NCI-H748 (cell line): ENCODE data around the gene DICER1.
"Not testable (repeated sequence)": the region's sequence is repeated elsewhere in the genome, so short reads cannot be mapped to it uniquely, and the experiment has no call there.

ENCODE experiments used
- DNase-seq: peaks from one replicate; lab custom pipeline; 2025; ENCODE audit not compliant: unreplicated experiment; lab: John Stamatoyannopoulos, UW

Gene DICER1

GRCh38 chr14:95150910-95151309 is 6.4 kb downstream of the DICER1 start:
- DNase-seq = no peak

- no peak for DNase-seq
Measured at GRCh38 chr14:95149441-95149840, 7.9 kb downstream of the DICER1 start.

DNA sequence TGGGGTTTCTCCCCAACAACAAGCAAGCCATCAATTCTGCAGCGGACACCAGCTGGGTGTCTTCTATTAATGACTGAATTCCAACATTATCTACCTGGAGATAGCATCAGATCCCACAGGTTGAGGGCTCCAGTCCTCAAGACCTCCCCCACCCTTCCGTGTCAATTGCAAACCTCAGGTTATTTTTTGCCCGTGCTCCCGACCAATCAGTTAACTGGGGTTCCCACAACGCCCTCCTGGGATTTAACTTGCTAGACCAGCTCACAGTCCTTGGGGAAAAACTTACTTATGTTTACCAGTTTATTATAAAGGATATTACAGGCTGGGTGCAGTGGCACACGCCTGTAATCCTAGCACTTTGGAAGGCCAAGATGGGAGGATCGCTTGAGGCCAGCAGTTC is 9.7 kb downstream of the DICER1 start:
- no peak for DNase-seq

DNA sequence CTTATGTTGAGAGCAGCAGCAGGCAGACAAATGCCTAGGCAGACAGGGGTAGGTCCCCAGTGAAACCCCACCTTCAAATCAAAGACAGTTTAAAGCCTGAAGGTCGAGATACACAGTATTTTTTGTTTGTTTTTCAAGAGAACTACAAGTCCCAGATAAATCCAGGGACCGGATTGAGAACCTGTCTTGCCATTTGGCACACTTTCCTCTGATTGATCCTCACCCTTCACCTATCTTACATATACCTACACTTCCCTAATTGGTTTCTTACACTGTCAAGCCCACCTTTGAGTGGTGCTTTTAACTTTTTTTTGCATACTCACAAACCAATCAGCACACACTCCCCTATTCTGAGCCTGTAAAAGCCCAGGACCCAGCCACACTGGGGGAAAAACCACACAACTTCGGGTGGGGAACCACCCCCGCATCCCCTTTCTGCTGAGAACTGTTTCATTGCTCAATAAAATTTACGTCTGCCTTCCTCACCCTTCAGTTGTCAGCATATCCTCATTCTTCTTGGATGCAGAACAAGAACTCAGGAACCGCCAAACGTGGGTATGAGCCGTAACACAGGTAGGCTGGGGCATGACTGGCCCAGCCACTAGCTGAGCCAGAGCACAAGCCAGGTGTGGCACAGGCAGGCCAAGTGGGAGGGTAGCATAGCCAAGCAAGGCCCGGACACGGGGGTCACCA is 11.1 kb downstream of the DICER1 start:
- DNase-seq = no peak

DNA sequence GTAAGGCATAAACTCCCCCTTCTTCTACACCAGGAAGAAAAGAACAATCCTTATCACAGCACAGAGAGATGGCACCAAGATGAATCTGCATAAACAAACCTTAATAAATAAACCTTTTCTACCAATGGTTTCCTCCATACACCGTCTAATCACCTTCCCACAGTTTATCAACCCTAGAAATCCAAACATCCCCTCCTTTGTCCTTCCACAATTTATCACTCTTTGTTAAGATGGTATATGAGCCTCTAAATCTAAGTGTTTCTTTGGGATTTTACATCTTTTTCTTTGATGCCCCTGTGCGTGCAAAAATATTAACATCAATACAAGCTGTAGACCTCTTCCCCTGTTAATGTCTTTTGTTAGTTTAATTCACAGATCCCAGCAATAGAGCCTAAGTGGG is 12.5 kb downstream of the DICER1 start:
- no peak for DNase-seq

DNA sequence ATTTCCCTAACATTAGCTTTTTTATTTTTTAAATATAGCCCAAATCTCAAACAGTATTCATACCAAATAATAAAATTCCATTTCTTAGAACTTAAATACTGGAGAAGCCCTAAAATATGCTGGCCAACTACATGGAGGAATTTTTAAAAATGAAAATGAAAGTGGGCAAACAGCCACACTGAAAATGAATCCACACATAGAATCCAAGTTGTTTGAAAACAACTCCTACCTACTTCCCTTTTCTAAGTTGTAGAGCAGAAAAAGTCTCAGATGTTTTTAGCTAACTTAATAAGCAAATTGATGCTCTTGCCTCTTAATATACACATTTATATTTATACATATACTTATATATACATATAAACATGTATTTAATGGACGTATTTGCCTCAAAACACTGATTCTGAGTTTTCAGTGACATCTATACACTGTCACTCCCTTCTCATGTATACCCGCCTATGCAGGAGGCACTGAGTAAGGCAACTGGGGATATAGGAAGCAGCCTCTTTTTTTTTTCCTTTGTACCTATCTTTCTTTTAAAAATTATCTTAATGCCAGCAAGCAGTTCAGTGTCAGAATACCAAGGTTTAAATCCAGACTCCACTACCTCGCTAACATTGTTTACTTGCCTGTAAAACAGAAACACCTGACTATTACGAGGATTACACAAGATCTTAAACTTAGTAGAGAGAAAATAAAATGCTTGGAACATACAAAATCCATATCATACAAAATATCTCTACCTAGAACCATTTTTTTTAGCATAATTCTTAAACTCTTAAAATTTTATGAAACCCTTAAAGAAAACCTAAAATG is 13.3 kb downstream of the DICER1 start:
- DNase-seq = no peak

DNA sequence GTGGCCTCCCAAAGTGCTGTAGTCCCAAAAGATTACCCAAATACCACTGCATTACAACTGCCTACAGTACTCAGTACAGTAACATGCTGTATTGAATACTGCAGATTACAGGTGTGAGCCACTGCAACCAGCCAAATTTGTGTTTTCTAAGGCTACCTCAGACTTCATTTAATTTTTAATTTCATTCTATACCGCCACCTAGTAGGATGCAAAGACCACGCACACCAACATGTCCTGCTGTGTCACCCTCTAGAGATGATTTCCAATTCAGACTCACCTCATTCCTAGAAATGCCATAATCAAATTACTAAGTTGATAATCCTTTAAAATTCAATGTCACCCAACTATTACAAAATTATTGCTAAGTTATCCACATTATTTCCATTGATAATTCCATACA is 15.1 kb downstream of the DICER1 start:
- DNase-seq = no peak

GRCh38 chr14:95141684-95142083 is 15.6 kb downstream of the DICER1 start:
- no peak for DNase-seq

GRCh38 chr14:95140060-95140858 is 17.1 kb downstream of the DICER1 start:
- no peak for DNase-seq

DNA sequence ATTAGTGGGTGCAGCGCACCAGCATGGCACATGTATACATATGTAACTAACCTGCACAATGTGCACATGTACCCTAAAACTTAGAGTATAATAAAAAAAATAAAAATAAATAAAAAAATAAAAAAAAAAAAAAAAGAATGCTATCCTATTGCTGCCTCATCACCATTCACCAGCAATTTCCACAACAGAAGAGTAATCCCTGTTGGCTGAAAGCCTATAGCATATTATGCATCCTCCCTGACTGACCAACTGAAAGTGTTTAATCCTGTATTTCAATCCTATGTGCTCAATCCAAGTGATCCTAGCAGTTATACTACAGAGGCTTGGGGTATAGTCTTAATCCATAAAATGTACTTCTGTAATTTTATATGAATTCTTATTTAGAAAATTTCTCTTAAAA is 18.5 kb downstream of the DICER1 start:
- DNase-seq = no peak

GRCh38 chr14:95138455-95138854 is 18.9 kb downstream of the DICER1 start:
- DNase-seq = not testable (repeated sequence)

GRCh38 chr14:95137804-95138167 is 19.5 kb downstream of the DICER1 start:
- no peak for DNase-seq

DNA sequence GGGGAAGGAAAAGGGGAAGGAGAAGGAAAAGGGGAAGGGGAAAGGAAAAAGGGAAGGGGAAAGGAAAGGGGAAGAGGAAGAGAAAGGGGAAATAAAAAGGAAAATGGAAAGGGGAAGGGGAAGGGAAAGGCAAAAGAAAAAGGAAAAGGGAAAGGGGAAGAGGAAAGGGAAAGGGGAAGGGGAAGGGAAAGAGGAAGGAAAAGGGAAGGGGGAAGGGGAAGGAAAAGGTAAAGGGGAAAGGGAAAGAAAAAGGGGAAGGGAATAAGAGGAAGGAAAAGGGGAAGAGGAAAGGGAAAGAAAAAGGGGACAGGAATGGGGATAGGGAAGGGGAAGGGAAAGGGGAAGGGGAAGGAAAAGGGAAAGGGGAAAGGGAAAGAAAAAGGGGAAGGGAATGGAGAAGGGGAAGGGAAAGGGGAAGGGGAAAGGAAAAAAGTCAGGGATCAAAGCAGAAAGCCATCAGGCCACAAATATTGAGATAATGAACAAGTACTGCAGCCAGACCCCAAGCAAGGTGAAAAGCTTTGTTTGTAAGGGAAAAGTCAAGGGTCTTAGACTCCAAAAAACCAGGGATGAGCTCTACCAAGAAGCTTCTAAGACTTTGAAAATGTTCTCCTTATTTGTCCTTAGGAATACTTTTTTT is 20.0 kb downstream of the DICER1 start:
- DNase-seq = no peak

DNA sequence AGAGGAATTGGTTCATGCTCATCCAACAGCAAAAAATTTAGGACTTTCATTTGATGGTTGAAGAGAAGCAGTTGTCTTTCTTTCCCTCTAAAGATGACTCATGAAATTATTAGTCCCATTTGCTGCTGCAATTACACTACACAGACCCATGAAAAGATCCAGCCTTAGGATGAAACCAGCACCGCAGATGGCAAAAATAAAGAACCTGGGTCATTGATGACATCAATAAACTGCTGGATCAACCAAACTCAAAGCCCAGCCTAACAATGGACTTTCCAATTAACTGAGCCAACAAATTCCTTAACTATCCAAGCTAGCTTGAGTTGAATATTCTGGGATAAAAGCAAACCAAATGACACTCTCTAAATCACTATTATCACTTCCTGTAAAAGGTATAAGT is 20.7 kb downstream of the DICER1 start:
- DNase-seq = no peak

DNA sequence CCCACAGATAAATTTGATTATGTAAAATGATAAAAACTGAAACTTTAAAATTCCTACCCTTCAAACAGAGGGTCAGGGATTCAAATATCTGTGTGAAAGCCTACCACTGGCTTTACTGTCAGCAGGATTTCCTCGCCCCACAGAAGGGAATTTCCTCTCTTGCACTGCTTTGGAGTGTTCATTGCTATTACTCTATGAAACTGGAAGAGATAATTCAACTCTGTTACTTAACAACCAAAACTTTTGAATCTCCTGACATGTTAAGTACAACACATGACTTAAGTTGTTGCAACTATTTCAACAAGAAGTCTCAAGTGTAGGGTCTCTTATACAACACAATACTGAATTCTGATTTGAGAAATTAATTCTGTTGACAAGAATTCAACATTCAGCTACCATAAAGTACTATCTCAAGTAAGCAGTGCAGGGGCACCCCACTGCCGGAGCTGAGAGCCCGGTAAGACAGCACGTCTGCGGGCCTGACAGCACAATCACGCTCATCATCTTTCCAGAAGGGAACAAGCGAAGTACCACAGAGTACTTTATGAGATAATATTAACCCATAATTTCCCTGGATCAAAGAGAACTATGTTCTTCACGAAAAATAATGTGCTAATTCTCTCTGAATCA is 22.9 kb downstream of the DICER1 start:
- no peak for DNase-seq

GRCh38 chr14:95133282-95133681 is 24.0 kb downstream of the DICER1 start:
- no peak for DNase-seq

DNA sequence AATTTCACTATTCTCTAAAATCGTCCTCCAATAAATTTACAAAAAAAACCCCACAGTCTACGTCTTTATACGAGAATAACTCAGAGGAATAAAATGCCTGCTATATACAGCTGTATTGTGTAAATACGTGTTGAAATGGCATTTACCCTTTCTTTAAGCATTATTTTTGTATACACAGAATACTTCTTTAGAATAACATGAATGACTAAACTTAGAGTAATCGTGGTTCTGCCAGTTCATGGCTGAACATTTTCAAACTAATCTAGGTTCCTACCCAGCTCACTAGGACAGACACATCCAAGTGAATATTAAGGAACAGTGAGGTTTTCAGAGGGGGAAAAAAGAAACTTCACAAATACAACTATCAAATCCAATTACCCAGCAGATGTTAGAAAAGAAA is 24.6 kb downstream of the DICER1 start:
- no peak for DNase-seq

DNA sequence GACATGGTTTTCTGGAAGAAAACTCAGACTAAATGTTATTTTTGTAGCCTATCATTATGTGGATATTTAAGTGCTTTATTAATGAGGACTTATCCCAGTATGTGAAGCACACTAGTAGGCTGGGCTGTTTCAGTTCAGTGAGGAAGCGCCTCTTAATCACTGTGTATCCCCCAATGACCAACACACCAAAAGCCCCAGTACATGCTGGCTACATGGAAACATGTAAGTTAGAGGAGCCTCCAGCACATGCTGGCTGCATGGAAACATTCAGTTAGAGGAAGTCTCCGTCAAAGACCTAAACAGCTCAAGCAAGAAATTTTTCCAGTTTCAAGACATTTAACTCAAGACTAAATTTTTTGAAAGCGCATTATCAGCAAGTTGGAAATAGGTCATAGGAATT is 26.8 kb downstream of the DICER1 start:
- DNase-seq = no peak

DNA sequence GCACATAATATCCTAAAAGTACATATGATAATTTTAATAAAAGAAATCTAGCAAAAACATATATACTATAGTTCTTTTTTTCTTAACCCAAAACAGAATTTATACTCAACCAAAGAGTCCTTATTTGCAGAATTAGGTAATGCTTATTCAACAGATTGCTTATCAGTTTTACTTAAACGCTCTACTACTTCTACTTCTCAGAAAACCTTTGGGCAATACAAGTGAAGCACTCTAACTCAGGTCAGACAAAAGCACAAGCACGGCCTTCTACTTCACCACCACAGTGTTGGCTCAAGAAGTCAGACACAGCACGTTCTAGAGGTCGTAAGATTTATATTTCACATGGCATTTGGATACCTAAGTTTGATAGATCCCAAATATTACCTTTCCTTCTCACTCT is 29.2 kb downstream of the DICER1 start:
- no peak for DNase-seq

DNA sequence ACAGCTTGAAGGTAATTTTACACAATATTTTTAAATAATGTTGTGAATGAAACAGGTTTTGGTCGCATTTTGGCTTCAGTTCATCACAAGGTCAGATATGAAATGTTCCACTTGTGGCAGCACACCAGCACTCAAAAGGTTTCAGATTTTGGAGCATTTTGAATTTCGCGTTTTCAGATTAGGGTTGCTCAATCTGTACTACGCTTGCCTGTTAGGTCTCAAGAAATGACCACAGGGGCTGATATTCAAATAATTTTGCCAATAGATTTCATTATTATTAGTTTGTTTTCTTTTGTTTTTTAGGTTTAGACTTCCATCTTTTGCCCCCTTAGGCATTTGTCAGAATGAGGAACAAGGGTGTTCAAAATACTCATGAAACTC is 29.8 kb downstream of the DICER1 start:
- DNase-seq = no peak

DNA sequence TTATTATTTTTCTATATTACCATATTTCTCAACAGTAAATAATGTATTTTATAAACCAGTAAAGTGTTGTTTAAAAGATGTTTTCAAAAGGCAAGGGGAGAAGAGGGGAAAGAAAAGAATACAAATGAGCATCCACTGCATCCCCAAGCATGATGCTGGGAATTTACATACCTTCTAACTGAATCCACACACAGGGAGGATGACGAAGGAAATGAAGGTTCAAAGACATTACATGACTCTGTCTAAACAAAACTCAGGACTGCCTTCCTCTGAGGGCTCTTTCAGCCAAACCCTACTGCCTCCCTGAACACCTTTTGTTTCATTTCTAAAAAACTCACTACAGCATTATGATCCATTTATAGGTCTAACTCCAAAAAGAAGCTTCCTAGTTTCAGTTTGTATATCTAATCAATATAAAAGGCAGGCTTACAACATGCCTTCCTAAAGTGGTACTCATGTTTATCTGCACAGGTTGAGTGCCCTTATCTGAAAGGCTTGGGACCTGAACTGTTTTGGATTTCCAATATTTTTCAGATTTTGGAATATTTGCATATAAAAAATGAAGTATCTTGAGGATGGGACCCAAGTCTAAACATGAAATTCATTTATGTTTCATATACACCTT is 30.3 kb downstream of the DICER1 start:
- DNase-seq = no peak
